Measurements from ENCODE around the gene SCLY.

The SCLY gene

DNA sequence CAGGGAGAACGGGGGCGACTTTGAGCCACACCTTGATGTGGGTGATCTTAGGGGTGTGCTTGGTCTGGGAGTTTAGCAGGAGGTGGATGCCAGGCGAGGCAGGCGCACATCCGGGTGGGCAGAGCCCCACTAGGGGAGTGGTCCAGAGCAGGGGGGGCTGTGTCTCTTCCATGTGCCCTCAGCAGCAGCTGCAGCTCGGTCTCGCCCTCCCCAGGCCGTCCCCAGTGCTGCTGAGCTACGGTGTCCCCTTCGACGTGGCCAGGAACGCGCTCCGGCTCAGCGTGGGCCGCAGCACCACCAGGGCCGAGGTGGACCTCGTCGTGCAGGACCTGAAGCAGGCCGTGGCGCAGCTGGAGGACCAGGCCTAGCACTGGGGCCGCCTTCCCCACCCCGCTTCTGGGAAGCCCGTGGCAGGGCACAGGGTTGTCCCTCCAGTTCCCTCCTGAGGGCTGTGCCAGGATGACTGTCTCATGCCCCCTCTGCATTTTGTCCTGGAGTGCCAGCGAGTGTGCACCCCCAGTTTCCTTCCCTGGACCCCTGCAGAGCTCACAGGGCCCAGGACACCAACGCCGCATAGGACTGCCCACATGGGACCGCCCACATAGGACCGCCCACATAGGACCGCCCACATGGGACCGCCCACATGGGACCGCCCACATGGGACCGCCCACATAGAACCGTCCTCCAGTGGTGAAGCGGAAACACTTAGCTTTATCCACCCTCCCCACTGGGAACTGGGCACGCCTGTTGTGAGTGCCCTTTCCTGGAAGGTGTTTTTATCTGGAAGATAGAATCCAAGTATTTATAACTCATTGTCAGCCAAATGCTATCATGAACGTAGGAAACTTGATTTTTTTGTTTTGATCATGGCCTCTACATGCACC, 37.4 kb downstream of the SCLY start:
- DNase-seq (ENCODE audit: low read depth): no peak

DNA sequence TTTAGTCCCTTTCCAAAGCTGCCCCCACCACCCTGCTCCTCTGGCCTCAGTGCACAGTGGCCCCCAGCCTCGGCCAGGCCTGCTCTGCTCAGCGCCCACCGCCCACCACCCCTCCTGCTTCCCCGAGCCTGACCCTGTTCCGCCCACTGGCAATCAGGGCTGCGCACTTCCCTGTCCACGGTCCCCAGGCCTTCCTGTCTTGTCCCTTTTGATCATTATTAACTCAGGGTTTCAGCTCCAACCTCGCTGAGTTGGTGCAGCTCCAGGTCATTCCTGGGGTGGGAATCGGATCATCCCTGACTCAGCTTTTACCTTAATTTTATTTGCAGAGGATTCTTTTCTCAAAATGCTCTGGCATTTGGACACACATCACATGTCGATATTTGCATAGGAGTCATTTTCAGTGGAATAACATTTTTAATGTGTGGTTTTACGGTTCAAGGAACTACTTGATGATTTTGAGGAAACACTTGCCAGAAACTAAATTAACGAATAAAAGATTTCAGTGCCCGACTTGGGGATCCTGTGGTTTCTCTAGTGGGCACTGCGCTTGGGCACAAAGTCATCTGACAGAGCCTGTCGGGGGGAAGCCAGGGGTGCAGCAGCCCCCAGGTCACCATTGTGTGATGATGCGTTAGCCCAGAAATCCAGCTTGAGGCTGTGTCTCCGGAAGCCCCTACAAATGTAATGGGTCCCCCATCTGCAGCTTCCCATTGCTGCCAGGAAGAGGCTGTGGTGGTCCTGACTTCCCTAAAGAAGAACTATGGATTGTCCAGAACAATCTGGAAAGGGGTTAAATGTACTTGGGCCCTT, 38.3 kb downstream of the SCLY start:
- no peak for DNase-seq (ENCODE audit: low read depth)

DNA sequence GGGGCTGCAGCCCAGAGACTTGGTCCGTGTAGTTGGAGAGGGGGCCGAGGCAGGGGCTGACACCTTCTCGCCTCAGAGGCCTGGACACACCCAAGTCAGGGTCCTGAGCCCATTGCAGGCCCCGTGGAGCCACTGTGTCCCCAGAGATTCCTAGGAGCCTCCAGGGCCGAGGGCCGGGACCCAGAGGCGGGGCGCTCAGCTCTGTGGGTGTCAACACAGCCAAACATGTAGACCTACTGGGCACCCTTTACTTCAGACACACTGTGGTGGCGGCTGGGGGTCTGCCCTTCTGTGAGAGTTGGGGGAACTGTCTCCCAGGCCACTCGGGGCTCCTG, 38.9 kb downstream of the SCLY start:
- DNase-seq (ENCODE audit: low read depth): no peak

DNA sequence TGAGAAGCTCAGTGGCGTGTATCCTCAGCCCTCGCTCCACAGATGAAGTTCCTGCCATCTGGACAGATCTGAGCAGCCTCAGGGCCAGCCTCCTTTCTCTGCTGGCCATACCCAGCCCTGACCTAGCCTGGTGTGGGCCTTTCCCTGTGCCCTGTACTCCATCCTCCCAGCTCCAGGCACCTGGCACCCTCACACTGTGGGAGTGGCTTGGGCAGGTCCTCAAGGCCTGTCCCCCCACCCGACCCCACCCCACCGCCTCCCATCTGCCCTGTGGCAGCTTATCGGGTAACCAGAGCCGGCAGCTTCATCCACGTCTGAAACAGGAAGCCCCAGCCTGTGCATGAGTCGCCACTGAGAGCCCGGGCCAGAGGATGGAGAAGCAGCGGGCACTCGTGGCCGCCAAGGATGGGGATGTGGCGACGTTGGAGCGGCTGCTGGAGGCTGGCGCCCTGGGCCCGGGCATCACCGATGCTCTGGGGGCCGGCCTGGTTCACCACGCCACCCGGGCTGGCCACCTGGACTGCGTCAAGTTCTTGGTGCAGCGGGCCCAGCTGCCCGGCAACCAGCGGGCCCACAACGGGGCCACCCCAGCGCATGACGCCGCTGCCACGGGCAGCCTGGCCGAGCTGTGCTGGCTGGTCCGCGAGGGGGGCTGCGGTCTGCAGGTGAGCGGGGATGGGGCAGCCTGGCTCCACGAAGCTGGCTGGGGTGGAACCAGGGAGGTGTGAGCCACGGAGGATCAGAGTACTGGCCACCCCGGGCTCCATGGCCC, 39.4 kb downstream of the SCLY start, which contains the start of gene ESPNL:
Gene ESPNL (plus strand): TSS at position 292 of the 772 bp plus-strand sequence. CDS start 80 bp downstream, at position 372.
- no peak for DNase-seq (ENCODE audit: low read depth)

DNA sequence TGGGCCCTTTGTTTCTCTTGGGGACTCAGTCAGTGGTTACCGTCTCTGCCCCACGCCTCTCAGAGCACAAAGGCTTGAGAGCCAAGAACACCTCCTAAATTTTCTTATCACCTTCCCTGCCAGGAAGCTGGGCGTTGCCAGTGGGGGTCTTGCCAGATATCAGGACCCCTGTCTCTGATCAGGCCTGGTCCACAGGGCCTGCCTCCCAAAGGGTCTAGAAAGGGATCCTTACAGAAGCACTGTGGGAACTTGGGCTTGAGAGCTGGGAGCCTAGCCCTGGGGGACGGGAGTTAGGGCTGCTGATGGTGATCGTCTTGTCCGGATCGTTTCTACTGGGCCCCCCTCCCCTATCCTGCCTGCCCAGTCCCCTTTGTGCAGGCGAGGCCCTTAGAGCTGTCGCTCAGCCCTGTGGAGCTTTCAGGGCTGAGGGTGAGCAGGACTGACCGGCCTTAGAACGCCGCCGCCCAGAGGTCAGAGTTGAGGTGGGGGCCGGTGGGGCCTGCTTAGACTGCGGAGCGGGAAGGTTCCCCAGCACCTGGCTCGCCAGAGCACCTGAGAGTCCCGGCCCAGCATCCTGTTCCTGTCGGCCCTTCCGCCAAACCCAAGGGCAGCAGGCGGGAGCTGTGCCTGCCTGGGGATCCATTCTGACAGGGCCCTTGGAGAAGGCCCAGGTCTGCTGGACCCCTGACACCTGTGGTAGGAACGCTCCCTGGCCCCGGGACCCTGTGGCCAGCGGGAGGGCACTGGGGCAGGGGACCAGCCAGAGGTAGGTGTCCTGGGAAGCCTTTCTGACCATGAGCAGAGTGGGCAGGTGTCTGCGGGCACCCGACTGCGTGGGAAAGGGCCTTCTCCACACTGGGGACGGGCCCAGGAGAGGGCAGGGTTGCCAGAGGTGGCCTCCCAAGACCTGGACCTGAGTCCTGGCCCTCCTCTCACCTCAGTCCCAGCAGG, 40.3 kb downstream of the SCLY start:
- DNase-seq (ENCODE audit: low read depth): no peak

DNA sequence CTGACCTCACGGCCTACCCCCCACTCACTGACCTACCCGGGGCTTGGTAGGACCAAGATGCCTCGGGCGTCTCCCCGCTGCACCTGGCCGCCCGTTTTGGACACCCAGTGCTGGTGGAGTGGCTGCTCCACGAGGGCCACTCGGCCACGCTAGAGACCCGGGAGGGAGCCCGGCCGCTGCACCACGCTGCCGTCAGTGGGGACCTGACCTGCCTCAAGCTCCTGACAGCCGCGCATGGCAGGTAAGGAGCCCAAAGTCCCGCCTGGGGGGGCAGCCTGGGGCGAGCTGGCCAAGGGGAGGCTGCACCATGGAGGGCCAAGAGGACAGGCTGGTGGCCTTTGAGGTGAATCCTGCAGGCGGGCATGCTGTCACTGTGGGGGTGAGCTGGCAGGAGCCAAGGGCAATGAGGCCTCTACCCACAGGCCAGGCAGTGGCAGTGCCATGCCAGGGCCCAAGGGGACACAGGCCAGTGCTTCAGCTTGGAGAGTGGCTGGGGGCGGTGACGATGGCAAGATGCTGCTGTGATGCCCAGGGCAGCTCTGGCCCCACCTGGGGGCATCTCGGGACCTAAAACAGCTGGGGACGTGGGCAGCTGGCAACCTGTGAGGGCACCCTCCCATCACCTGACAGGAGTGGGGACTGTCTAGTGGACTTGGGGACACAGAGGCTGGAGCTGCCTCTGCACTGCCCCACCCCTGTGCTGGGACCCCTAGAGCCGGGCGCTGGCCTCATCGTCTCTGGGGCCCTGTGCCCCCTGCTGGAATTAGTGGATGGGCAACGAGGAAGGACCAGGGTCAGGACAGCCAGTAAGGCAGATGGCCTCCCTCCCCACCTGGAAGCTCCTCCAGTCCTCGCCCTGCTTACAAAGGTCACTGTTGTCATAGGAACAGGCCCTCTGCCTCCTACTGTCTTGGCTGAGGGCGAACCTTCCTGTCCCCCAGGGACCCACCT, 41.4 kb downstream of the SCLY start:
- no peak for DNase-seq (ENCODE audit: low read depth)

DNA sequence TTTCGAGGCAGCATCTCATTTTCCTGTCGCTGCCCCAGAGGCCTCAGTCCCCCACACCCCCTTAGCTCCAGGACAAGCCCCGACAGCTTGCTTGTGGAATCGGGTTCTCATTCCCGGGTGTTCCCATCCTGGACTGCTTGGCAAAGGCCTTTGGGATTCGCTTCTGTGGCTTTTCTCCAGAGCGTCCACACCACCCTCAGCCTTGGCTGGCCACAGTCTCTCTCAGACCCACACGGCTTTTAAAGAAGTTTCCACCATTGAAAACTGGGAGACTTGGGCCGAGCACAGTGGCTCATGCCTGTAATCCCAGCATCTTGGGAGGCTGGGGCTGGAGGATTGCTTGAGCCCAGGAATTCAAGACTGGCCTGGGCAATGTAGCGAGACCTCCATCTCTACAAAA, 42.1 kb downstream of the SCLY start:
- no peak for DNase-seq (ENCODE audit: low read depth)

DNA sequence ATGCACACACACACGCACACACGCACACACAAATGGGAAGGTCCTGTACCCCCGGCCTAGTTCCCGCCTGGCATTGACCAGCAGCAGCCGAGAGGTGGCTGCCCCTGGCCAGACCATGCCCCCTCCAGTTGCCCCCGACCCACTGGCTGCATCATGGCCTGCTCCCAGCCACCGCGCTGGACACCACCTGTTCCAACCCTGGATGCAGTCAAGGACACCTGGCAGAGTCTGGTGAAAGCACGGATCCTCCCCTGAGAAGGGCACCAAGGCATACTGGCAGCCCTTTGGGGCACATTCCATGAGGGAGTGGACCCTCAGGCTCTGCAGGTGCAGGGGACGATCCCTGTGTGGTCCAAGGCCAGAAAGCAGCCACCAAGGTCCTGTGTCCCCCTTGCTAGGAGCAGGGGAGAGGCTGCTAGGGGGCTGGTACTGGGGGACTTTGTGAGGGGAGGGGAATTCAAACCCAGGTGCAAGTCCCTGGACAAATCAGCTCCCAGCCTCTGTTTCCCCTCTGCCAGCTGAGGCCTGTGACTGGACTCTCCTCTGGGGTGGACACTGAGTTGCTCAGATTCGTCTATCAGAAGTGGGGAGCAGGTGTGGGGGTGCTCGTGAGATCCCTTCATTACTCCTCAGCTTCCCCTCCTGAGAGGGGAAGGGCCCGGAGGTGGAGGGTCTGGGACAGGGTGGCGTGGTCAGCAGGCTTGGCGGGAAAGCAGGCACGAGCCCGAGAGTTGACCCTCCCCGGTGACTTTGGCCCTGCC, 42.8 kb downstream of the SCLY start:
- no peak for DNase-seq (ENCODE audit: low read depth)

DNA sequence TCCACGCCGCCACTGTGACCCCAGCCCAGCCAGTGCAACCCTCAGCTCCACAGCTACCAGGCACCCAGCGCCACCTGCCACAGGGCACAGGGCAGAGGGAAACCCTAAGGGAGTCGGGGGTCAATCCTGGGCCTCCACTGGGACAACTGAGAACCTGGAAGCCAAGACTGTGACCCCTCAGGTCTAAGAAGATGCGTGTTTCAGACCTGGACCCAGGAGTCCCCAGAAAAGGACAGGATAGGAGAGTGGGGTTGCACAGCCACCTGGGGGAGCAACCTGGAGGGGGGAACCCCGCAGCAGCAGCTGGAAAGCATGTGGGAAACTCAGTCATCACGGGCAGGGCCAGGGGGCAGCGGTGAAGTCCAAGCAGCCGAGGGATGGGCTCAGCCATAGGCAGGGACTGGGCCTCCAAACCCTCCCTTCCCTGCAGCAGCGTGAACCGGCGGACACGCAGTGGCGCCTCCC, 43.5 kb downstream of the SCLY start:
- no peak for DNase-seq (ENCODE audit: low read depth)

DNA sequence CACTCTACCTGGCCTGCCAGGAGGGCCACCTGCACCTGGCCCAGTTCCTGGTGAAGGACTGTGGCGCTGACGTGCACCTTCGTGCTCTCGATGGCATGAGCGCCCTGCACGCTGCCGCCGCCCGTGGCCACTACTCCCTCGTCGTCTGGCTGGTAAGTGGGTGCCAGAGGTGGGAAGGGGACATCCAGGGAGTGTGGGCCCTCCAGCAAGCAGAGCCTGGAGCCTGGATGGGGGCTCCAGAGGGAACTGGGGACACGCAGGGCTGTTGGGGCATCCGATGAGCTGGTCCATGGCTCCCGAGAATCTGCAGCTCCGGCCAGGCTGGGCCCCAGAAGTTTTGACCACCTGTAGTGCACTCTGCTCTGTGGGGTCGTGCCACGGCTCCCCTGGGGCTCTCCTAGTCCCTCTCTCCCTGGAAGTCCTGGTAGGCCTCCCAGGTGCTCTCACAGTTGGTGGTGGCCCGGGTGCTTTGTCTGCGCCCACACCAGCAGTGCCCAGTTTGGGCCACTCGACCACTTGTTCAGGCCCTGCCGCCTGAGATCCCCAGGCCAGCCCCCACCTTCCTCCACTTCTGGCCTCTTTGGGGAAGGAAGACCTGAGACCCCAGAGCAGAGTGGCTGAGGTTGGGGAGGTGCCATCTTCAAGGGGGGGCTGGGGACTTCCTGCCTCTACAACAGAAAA, 44.0 kb downstream of the SCLY start:
- DNase-seq (ENCODE audit: low read depth): no peak

DNA sequence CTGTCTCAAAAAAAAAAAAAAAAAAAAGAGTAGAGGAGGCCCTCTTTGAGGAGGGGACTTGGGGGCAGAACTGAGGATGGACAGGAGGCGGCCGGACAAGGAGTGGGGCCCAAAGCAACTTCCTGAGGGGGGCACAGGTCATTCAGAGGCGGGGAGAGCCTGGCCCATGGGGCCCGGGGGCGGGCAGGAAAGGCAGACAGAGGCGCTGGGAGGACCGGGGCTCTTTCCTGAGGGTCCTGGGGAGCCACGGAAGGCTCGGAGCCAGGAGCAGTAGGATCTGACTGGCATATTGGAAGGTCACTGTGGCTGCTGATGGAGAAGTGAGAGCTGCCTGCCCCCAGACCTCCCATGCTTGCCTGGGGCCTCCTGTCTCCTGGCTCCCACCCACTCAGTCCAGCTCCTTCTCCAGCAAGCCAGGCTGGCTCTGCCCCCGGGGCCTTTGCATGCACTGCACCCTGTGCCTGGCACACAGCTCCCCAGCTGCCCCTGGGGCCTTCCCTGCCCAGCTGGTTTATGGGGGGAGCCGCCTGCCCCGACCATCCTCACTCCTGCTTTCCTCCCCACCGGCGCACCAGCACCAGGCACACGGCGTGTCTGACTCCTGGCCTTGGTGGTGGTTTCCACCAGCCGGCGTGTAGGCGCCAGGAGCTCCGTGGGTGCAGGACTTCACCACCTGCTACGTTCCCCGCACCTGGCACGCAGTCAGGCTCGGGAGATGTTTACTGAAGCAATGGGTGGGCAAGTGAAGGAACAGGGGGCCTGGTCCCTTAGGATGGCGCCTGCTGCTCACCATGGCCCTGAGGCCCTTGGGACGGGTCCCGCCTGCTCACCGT, 44.9 kb downstream of the SCLY start:
- DNase-seq (ENCODE audit: low read depth): no peak

DNA sequence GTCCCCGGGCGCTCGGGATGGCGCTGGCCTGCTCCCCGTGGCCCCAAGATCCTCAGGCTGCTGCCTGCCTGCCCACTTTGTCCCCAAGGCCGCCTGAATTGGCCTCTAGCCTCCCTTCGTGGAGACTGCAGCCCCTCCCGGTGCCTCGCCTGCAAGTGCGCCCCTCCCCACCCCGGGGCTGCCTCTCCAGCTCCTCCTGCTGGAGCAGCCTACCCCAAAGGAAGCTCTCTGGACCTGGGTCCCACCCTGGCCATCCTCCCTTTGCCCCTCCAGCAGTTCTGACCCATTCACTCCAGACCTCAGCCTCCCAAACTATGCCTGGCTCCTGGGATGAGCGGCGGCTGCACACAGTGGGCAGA, 45.5 kb downstream of the SCLY start:
- no peak for DNase-seq (ENCODE audit: low read depth)

DNA sequence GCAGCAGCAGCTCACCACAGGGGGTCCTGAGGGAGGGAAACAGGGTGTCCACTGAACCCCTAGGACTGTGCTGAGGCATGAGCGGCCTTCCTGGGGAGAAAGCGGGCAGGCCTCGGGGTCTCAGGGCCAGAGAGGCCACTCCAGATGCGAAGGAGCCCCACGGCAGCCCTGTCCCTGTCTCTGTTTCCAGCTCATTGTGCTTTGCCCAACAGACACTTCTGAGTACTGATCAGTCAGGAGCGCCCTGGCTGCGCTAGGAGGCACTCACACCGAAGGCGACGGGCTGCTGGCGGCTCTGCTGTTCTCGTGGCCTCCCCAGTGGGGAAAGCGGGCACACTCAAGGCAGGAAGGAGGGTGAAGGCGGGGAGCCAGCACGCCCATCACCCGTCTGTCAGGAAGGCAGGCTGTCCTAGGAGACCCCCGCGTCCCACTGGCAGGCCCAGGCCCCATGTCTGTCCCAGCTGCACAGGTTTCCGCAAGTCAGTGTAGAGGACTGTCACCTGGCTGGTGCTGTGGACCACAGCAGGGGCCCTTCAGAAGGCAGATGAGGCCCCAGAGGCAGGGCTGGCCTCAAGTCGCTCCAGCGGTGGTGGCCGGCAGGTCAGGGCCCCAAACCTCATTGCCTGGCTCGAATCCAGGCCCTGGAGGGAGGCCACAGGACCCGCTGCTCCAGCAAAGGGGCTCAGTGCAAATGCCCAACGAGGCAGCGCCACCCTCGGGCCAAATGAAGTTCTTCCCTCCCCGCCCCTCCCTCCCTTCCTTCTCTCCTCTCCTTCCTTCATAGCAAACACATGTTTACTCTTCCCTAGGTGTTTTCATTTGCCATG, 46.1 kb downstream of the SCLY start:
- DNase-seq (ENCODE audit: low read depth): no peak

DNA sequence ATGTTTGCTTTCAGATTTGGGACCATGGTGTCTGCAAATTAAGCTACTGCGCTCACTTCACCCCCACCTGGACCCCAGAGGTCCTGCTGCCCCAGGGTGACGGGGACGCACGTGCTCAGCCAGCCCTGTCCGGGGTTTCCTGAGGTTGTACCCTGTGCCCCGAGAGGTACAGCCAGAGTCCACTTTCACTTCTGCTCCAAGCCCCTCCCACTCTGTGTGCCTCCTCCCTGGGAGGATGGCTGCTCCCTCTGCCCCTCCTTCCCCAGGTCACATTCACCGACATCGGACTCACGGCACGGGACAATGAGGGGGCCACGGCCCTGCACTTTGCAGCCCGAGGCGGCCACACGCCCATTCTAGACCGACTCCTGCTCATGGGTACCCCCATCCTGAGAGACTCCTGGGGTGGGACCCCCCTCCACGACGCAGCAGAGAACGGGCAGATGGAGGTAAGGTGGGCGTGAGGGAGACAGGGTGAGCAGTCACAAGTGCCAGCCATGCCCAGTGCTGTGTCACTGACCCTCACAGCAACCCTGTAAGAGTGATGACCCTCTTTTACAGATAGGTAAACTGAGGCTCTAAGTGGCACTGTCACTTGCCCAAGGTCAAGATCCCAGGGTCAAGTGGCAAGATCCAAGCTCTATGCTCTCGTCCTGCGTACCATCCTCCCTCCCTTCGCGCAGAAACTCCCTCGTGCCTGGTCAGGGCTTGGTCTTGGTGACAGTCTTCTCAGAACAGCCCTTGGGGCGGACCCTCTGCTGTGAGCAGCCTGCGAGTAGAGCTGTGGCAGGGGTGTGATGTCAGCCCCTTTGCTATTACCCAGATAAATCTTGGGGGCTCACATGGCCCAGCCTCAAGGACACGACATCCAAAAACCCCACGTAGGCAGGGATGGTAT, 47.0 kb downstream of the SCLY start:
- no peak for DNase-seq (ENCODE audit: low read depth)

DNA sequence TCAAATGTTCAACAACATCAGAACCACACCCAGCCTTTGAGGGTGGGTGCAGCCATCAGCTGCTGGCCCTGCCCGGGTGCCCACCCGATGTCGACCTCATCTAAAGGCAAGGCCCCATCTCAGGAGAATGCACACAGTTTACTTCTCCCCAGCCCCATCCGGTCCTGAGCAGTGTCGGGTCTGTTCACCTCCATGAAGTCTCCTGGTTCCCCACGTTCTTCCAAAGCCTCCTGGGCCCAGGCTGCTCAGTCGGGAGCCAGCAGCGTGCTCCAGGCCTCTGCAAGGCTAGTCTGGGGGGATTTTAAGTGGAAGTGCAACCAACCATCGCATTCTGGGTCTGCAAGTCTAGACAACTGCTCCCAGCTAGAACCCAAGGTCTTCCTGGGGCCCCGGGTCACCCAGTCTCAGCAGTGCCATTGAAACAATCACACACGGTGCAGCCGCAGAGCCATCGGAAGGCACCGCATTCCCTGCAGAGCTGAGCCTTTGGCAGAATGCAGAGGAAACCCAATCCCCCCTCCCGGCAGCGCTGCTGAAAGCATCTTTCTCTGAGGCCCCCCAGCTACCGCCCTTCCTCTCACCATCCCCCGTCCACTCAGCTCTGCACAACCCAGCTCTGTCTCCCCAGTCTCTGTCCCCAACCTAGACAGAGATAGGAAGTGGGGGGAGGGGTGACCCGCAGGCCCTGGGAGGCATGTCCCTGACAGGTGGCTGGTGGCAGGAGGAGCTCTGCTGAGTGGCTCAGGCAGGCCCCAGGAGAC, 47.8 kb downstream of the SCLY start:
- no peak for DNase-seq (ENCODE audit: low read depth)
